K562 (cell line): ENCODE results near the gene TOX2. TPM values are rescaled to one million over a fixed set of nuclear protein-coding genes. Genes with fewer than 3 reads are reported as not detected.

ENCODE experiments used
- CHCHD3 ChIP-seq: fragments of 250-450 bp; sonication (Bioruptor Pico); IDR thresholded peaks from 2 replicates; pipeline ENCODE4 v2.1.2; 2022; ENCODE audit warnings: mild to moderate bottlenecking
- CHD7 ChIP-seq: fragments of 200-600 bp; sonication (generic); IDR thresholded peaks from one replicate; pipeline ENCODE4 v1.6.1; 2012; ENCODE audit warnings: mild to moderate bottlenecking, low read depth, low read length, inconsistent platforms
- HNRNPLL ChIP-seq: fragments of 200-400 bp; formaldehyde crosslinking; IDR thresholded peaks from 2 replicates; pipeline ENCODE4 v1.6.1; 2017; ENCODE audit warnings: low read length, low read depth, mild to moderate bottlenecking; ENCODE audit not compliant: poor library complexity, severe bottlenecking
- RBBP5 ChIP-seq: fragments of 200-600 bp; sonication (generic); IDR thresholded peaks from 2 replicates; pipeline ENCODE4 v1.6.1; 2012; ENCODE audit warnings: borderline replicate concordance, mild to moderate bottlenecking, low read length, control low read depth, inconsistent platforms; ENCODE audit not compliant: insufficient read depth, poor library complexity, severe bottlenecking
- TAF1 ChIP-seq: IDR thresholded peaks from 2 replicates; pipeline ENCODE4 v1.6.1; 2011; ENCODE audit warnings: mild to moderate bottlenecking, low read length, moderate library complexity; ENCODE audit not compliant: insufficient read depth, control insufficient read depth, severe bottlenecking; ENCODE audit errors: extremely low read depth
- ZC3H4 ChIP-seq: sonication (generic); formaldehyde crosslinking; IDR thresholded peaks from 2 replicates; pipeline ENCODE4 v1.9.0; 2021; ENCODE audit warnings: missing genetic modification reagents, borderline replicate concordance
- ZNF668 ChIP-seq: fragments of 250-450 bp; sonication (Bioruptor Pico); IDR thresholded peaks from 2 replicates; pipeline ENCODE4 v1.8.0; 2022; ENCODE audit warnings: mild to moderate bottlenecking, inconsistent platforms
- polyA plus RNA-seq, 8 experiments: library from polyadenylated mRNA; depleted of rRNA in 4 of 8; stranded (reverse) in 5 of 8; unstranded in 3 of 8; fragments of >200 nt; fragmentation: Nextera tagmentation in 2 of 8; fragmentation: Illumina TruSeq in 1 of 8; extraction: Ambion mirVana in 2 of 8; extraction: Trizol in 1 of 8; gene quantifications; 2 replicates each; pipeline versions ENCODE4 v1.2.1 to v1.2.3, GENCODE V29; 2011 to 2014; ENCODE audit warnings: inconsistent platforms in 1 of 8, missing spikeins in 1 of 8
- total RNA-seq, 7 experiments: library from RNA; depleted of rRNA in 6 of 7; stranded (reverse); fragments of >200 nt in 6 of 7; fragmentation: Illumina TruSeq in 2 of 7; extraction: Trizol in 2 of 7; gene quantifications; 2 replicates each; pipeline versions ENCODE4 v1.2.1 to v1.2.3, GENCODE V29; 2011 to 2021; ENCODE audit warnings: low replicate concordance in 1 of 7
- TF ChIP-seq, protein P1 (sequence below), 2 experiments: fragments of 450-650 bp in 1 of 2; sonication (generic) in 1 of 2; formaldehyde crosslinking in 1 of 2; IDR thresholded peaks in 1 of 2; conservative IDR thresholded peaks in 1 of 2; 2 replicates each; pipeline versions ENCODE4 v1.6.1 to v1.8.1; 2016 to 2023; ENCODE audit warnings: mild to moderate bottlenecking in 2 of 2, moderate library complexity in 2 of 2, inconsistent platforms in 1 of 2, missing genetic modification reagents in 1 of 2

TOX2 gene
- total and polyA plus RNA-seq, 9 of the 15 experiments (the other 6 are each of a cell fraction or from before 2014, with no cell fraction given), result not detected

DNA sequence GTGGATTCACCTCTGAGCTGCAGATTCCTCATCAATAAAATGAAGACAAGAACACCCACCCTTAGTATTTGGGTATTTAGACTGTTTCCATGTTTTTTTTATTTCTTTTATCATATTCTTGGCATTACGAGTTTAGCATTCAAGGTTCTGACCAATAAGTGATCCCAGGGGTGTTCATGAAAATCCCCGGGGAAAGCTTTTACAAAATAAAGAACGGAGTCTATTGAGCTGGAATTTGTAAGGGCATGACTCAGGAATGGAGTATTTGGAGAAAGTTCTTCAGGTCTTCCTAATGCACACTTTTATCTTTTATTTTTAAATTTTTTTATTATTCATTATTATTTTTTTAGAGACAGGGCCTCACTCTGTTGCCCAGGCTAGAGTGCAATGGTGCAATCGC is 19.4 kb upstream of the TOX2 start (continued):
- TF ChIP-seq CHD7, result no peak
- no peak for TF ChIP-seq RBBP5
- TF ChIP-seq ZC3H4 (CRISPR knock-in tag), result no peak
- no peak for TF ChIP-seq TAF1
- no peak for TF ChIP-seq HNRNPLL
- TF ChIP-seq, protein P1, sequence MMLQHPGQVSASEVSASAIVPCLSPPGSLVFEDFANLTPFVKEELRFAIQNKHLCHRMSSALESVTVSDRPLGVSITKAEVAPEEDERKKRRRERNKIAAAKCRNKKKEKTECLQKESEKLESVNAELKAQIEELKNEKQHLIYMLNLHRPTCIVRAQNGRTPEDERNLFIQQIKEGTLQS (IDR thresholded peaks at IDR 0.05), result no peak
- TF ChIP-seq, protein P1 (CRISPR knock-in tag; conservative IDR thresholded peaks at IDR 0.05), result no peak
- no peak for TF ChIP-seq CHCHD3 (CRISPR knock-in tag)
- no peak for TF ChIP-seq ZNF668 (CRISPR knock-in tag)
